KMS-11 (cell line): ENCODE results near the gene GRIK2.

Experiments used
- H2AFZ ChIP-seq: fragments of 200-600 bp; sonication (generic); 2 replicates; pipeline ENCODE4 v1.6.1; 2016; ENCODE audit warnings: antibody characterized with exemption, mixed run types, low read depth
- H3K27ac ChIP-seq: fragments of 200-600 bp; sonication (generic); 2 replicates; pipeline ENCODE4 v1.6.1; 2016; ENCODE audit warnings: mild to moderate bottlenecking, mixed run types
- H3K27me3 ChIP-seq: fragments of 200-600 bp; sonication (generic); 2 replicates; pipeline ENCODE4 v1.6.1; 2017; ENCODE audit warnings: mild to moderate bottlenecking, low read depth, mixed run types, moderate library complexity; ENCODE audit not compliant: insufficient read depth
- H3K36me3 ChIP-seq: fragments of 200-600 bp; sonication (generic); 2 replicates; pipeline ENCODE4 v1.6.1; 2017; ENCODE audit warnings: mild to moderate bottlenecking, mixed run types; ENCODE audit not compliant: insufficient read depth
- H3K4me1 ChIP-seq: fragments of 200-600 bp; sonication (generic); 2 replicates; pipeline ENCODE4 v1.6.1; 2016; ENCODE audit warnings: mild to moderate bottlenecking, low read depth, mixed run types; ENCODE audit not compliant: poor library complexity, severe bottlenecking
- H3K4me2 ChIP-seq: fragments of 200-600 bp; sonication (generic); 2 replicates; pipeline ENCODE4 v1.7.0; 2016; ENCODE audit warnings: mild to moderate bottlenecking, mixed run types
- H3K4me3 ChIP-seq: fragments of 200-600 bp; sonication (generic); IDR thresholded peaks from 2 replicates; pipeline ENCODE4 v1.6.1; 2017; ENCODE audit warnings: low read depth, low read length, mixed read lengths; ENCODE audit not compliant: insufficient read depth
- H3K79me2 ChIP-seq: fragments of 200-600 bp; sonication (generic); 2 replicates; pipeline ENCODE4 v1.6.1; 2016; ENCODE audit warnings: low read depth, mixed run types; ENCODE audit not compliant: insufficient read depth
- H3K9ac ChIP-seq: fragments of 200-600 bp; sonication (generic); 2 replicates; pipeline ENCODE4 v1.6.1; 2016; ENCODE audit warnings: mild to moderate bottlenecking, mixed run types
- H4K20me1 ChIP-seq: fragments of 200-600 bp; sonication (generic); 2 replicates; pipeline ENCODE4 v1.6.1; 2016; ENCODE audit warnings: mild to moderate bottlenecking, mixed run types; ENCODE audit not compliant: insufficient read depth
- TF ChIP-seq, protein P1 (sequence below): fragments of 200-600 bp; sonication (generic); conservative IDR thresholded peaks from 2 replicates; pipeline ENCODE4 v1.6.1; 2017; ENCODE audit warnings: low read depth, mild to moderate bottlenecking, antibody characterized with exemption, low read length, moderate library complexity, mixed read lengths

GRIK2 gene

DNA sequence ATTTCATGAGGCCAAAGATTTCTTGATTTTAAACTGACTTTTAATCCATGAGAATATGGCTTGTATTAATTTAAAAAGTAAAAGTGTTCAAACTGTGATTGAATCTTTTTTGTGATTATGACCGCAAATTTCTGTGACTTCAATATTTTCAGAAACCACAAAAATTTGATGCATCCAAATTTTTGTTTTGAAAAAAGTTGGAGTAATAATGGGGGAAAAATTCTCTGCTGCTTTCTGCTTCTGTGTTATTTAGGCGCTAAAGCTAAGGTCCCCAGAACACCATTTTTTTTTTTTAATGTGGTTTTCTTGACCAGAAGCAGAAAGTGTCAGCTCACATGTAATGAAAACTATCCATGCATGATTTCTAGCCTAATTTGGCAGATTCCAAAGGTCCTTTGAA is 65.3 kb downstream of the GRIK2 start:
- Histone ChIP-seq H3K4me2 (no peak overlapping the region), H3K27me3 (no peaks in the 10 kb centered on the region), H3K9ac (no peak overlapping the region), H3K4me1 (no peaks in the 10 kb centered on the region), H3K36me3 (no peaks in the 10 kb centered on the region), H3K79me2 (no peaks in the 10 kb centered on the region), H2AFZ (no peak overlapping the region), H3K4me3 (no peak overlapping the region), H4K20me1 (no peaks in the 10 kb centered on the region), H3K27ac (no peak overlapping the region)
- TF ChIP-seq, protein P1, sequence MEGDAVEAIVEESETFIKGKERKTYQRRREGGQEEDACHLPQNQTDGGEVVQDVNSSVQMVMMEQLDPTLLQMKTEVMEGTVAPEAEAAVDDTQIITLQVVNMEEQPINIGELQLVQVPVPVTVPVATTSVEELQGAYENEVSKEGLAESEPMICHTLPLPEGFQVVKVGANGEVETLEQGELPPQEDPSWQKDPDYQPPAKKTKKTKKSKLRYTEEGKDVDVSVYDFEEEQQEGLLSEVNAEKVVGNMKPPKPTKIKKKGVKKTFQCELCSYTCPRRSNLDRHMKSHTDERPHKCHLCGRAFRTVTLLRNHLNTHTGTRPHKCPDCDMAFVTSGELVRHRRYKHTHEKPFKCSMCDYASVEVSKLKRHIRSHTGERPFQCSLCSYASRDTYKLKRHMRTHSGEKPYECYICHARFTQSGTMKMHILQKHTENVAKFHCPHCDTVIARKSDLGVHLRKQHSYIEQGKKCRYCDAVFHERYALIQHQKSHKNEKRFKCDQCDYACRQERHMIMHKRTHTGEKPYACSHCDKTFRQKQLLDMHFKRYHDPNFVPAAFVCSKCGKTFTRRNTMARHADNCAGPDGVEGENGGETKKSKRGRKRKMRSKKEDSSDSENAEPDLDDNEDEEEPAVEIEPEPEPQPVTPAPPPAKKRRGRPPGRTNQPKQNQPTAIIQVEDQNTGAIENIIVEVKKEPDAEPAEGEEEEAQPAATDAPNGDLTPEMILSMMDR, result no peak

DNA sequence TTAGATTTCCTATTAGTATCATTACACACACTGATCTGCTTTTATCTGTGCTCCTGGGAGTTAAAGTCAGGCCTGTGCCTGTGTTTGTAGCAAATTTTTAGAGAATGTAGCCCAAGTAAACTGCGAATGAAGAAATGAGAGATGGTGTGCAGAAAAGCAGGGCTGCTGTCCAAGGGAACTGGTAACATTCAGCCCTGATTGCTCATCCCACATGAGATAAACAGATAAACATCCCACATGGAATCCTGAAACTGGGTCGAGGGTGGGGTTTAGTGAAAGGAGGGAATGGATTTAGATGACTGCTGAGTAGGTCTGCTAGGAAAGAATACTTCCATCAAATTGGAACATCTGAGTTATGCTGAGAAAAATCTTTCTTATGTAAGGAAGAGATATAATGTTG is 69.1 kb downstream of the GRIK2 start:
- Histone ChIP-seq H3K4me1 (no peaks in the 10 kb centered on the region), H3K79me2 (no peaks in the 10 kb centered on the region), H2AFZ (no peak overlapping the region), H3K4me2 (no peak overlapping the region), H3K36me3 (no peaks in the 10 kb centered on the region), H3K27me3 (no peaks in the 10 kb centered on the region), H3K4me3 (no peak overlapping the region), H4K20me1 (no peaks in the 10 kb centered on the region), H3K27ac (no peak overlapping the region), H3K9ac (no peak overlapping the region)
- TF ChIP-seq, protein P1, result no peak

DNA sequence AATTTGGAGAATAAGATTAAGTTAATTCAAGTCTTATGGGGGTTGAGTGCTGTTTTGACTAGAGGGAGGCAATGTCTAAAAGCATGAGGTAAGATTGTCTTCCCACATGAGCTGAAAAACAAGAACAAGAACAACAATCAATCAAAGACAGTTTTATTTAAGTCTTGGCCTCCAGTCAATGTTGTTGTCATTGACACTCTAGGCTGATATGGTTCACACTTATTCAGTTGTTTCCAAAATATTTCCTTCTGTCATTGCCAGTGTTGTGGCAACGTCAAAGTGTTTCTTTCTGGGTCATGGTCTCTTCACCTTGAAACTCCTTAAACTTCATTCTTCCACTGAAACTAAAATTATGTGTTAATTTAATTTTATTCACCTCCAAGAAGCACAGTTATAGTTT is 72.4 kb downstream of the GRIK2 start:
- H4K20me1 ChIP-seq, result no peaks in the 10 kb centered on the region
- H3K4me1 ChIP-seq, result no peaks in the 10 kb centered on the region
- no peaks in the 10 kb centered on the region for H3K79me2 ChIP-seq
- TF ChIP-seq, protein P1, result no peak
- H3K4me3 ChIP-seq, result no peak overlapping the region
- no peak overlapping the region for H3K9ac ChIP-seq
- H3K27ac ChIP-seq, result no peak overlapping the region
- no peak overlapping the region for H2AFZ ChIP-seq
- no peaks in the 10 kb centered on the region for H3K36me3 ChIP-seq
- no peak overlapping the region for H3K4me2 ChIP-seq
- no peaks in the 10 kb centered on the region for H3K27me3 ChIP-seq

DNA sequence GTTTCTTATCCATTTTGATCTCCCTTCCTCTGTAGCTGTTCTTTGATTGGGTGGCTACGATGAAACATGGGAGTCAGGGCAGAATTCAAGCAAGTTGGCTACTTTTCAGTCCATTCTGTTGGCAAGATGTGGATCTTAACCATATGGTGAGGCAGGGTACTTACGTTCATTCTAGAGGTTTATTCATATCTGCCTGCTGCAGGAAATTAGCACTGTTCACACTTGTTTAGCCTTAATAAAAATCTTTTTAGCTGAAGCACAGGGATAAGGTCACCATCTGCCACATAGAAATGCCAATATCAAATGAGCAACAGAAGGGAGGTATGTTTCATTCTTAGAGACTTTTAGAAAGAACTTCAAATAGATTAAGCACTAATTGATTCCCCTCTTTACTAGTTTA is 83.9 kb downstream of the GRIK2 start:
- no peaks in the 10 kb centered on the region for H3K79me2 ChIP-seq
- H3K4me3 ChIP-seq, result no peak overlapping the region
- H3K9ac ChIP-seq, result no peak overlapping the region
- H3K4me1 ChIP-seq, result no peaks in the 10 kb centered on the region
- no peak overlapping the region for H2AFZ ChIP-seq
- no peaks in the 10 kb centered on the region for H3K36me3 ChIP-seq
- H3K27me3 ChIP-seq, result no peaks in the 10 kb centered on the region
- H3K4me2 ChIP-seq, result no peak overlapping the region
- TF ChIP-seq, protein P1, result no peak
- H4K20me1 ChIP-seq, result no peaks in the 10 kb centered on the region
- no peak overlapping the region for H3K27ac ChIP-seq

DNA sequence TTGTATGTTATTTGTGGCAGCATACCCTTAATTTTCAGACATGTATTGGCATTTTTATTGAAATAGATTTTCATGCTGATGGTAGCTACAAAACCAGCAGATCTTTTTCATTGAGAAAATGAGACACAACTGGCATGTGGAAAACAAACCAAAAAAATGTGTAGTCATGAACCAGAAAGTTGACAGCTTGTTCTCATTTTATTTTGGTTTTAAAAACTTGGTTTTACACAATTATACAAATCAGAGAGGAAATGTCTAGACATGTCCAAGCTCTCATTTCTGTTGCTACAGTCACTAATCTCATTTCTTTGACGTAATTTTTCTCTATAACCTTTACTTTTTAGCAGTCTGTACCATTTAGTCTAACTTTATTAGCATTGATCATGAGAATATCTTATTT is 85.4 kb downstream of the GRIK2 start:
- TF ChIP-seq, protein P1, result no peak
- no peak overlapping the region for H3K27ac ChIP-seq
- no peak overlapping the region for H3K4me2 ChIP-seq
- no peak overlapping the region for H2AFZ ChIP-seq
- no peaks in the 10 kb centered on the region for H3K27me3 ChIP-seq
- H3K36me3 ChIP-seq, result no peaks in the 10 kb centered on the region
- no peak overlapping the region for H3K9ac ChIP-seq
- no peaks in the 10 kb centered on the region for H4K20me1 ChIP-seq
- no peaks in the 10 kb centered on the region for H3K4me1 ChIP-seq
- H3K4me3 ChIP-seq, result no peak overlapping the region
- no peaks in the 10 kb centered on the region for H3K79me2 ChIP-seq
